Measurements from ENCODE around the gene INSR. TPM values are rescaled to one million over a fixed set of nuclear protein-coding genes. Genes with fewer than 3 reads are reported as not detected.

Gene INSR
- total and polyA plus RNA-seq, 2 donors = 15.3 to 38.6 TPM

DNA sequence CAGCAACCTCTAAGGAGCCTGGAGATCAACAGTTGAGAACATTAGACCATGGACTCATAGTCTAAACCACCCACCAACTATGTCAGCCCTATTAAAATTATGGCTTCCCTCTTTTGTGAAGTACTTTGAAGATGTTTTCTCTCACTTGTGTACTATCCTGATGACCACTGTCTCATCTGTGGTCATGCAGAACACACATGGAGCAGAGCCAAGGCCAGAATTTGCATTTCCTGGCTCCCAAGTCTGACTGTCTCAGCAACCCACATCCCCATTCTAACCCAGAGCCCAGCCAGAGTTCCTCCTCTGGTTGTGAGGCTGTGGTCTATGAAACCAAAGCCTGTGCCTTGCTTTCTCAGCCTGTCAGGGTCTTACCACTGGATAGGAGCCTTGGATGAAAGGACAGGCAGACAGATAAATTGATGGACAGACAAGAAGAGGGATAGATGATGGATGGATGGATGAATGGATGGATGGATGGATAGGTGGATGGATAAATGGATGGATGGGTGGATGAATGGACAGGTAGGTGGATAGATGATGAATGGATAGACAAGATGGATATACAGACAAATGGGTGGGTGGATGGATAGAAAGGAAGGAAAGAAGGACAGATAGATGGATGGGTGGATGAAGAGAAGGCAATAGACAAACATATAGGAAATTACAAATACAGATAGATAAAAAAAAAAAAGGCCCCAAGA is 189.3 kb downstream of the INSR start:
- no peaks in the 10 kb centered on the region for H3K36me3 ChIP-seq (ENCODE audit: insufficient read depth)
- DNase-seq (ENCODE audit: extremely low spot score) = no peak
- H3K4me1 ChIP-seq (ENCODE audit: insufficient read depth) = no peaks in the 10 kb centered on the region
- H3K27ac ChIP-seq (ENCODE audit: low read depth) = no peak overlapping the region
- no peak overlapping the region for H3K4me3 ChIP-seq (ENCODE audit: low read depth, low read length)

DNA sequence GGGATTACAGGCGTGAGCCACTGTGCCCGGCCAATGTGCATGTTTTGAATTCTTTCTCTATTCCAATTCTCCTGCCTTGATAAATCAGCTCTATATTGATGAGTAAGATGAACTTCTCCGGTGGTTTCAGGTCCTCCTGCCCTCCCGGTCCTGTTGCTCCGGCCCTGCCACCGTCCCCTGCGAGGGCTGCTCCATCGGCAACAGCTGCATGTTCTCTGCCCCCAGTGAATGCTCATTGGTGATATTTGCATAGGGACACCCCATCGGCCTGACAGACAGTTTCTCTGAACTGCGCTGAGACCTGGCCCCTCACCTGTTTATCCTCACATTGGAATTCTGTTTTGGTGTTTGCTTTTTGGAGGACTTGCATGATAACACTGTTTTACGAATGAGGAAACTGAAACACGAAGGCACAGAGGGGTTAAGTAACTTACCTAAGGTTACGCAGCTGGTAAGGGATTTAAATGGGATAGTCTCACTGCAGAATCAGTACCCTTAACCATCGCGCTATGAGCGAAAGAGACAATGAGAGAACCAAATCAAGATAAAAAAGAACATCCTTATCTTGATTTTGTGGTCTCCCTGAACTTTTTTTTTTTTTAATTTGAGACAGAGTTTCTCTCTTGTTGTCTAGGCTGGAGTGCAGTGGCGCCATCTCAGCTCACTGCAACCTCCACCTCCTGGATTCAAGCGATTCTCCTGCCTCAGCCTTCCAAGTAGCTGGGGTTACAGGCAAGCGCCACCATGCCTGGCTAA is 192.5 kb downstream of the INSR start:
- Histone ChIP-seq H3K4me1 (ENCODE audit: insufficient read depth) (no peaks in the 10 kb centered on the region), H3K4me3 (ENCODE audit: low read depth, low read length) (no peak overlapping the region), H3K27ac (ENCODE audit: low read depth) (no peak overlapping the region), H3K36me3 (ENCODE audit: insufficient read depth) (no peaks in the 10 kb centered on the region)
- 66% methylated on average over 19 of the region's 19 CpGs for WGBS
- no peak for DNase-seq (ENCODE audit: extremely low spot score)

DNA sequence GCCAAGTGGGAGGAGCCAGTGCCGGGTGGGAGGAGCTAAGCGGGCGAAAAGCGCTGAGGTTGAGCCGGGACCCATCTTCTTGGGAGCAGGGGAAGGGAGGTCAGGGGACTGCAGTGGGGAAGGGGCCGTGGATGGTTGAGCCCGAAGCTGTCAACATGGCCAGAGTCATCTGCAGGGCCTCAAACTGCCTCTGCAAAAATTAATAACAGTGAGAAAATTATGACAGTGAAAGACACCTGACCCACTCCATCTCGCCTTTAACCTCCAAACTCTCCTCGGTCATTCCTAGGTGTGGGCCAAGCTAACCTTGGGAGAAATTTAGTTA is 194.7 kb downstream of the INSR start:
- Histone ChIP-seq H3K36me3 (ENCODE audit: insufficient read depth) (no peaks in the 10 kb centered on the region), H3K4me1 (ENCODE audit: insufficient read depth) (no peaks in the 10 kb centered on the region), H3K4me3 (ENCODE audit: low read depth, low read length) (peak overlapping the region; percentile 45), H3K27ac (ENCODE audit: low read depth) (peak overlapping the region; percentile 86)
- no peak for DNase-seq (ENCODE audit: extremely low spot score)
- WGBS = 10% methylated on average over 9 of the region's 9 CpGs

DNA sequence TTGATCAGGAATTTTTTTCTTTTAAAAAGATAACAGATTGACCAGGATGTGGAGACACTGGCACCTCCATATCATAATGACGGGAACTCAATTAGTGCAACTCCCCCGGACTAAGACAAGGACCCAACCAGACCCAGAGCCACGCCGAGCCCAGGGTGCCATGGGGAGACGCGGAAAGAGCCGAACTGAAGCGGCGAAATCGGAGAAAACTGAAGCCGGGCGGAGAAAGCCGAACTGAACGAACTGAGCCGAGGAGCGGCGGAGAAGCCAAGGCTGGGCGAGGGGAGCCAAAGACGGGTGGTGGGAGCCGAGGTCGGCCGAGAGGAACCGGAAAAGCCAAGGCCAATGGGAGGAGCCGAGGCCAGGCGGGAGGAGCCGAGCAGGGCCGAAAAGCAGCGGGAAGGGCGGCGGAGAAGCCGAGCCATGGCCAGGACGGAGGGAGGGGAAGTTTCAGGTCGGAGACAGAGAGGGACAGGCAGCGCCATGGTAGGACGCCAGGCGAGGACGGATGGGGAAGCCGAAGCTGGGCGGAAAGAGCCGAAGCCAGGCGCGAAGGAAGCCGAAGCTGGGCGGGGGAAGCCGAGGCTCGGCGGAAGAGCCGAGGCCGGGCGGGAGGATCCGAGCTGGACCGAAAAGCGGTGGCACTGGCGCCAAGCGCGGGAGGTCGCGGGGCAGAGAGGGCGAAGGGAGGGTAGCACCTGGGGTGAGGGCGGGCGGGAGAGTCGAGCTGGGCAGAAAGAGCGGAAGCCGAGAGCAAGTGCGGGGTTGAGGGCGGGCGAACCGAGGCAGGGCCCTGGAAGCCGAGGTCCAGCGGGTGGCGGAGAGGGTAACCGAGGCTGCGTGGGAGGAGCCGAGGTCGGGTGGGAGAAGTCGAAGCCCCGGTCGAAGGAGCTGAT is 195.3 kb downstream of the INSR start:
- Histone ChIP-seq H3K4me1 (ENCODE audit: insufficient read depth) (no peaks in the 10 kb centered on the region), H3K27ac (ENCODE audit: low read depth) (peak overlapping the region; percentile 95), H3K36me3 (ENCODE audit: insufficient read depth) (no peaks in the 10 kb centered on the region), H3K4me3 (ENCODE audit: low read depth, low read length) (peak overlapping the region; percentile 45)
- peak; percentile 91 for DNase-seq (ENCODE audit: extremely low spot score)
- under 1% methylated on average over 78 of the region's 78 CpGs for WGBS

DNA sequence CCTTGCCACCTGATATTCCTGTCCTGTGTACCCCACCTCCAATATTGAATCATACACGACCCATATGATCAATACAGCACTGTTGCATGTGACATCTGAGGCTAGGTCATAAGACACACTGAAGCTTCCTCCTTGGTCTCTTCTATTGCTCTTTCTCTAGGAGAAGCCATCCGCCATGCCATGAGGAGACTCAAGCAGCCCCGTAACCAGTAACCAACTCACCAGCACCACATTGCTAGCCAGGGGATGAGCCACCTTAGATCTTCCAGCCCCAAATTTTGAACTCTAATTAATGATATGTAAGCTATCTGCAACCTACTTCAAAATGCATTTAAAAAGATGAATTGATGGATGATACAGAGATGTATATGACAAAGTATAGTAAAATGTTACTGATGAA is 196.1 kb downstream of the INSR start:
- 98% methylated on average over 3 of the region's 3 CpGs for WGBS
- H3K27ac ChIP-seq (ENCODE audit: low read depth) = no peak overlapping the region

DNA sequence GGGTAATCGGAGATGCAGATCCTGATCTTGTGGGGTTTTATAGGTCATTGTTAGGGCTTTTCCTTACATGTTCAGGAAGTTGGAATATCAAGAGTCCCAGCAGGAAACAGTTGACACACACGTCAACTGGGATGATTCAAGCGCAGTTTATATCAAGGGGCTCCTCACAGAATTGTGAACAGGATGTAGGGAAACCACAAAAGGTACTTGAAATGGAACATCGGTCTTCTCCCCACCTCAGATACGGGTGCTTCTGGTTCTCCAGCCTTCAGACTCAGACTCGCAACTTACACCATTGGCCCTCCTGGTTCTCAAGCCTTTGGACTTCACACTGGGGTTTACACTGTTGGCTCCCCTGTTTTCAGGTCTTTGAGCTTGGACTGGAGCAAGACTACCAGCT is 205.2 kb downstream of the INSR start:
- no peaks in the 10 kb centered on the region for H3K4me1 ChIP-seq (ENCODE audit: insufficient read depth)
- 93% methylated on average over 6 of the region's 6 CpGs for WGBS
- H3K4me3 ChIP-seq (ENCODE audit: low read depth, low read length) = no peak overlapping the region
- no peak for DNase-seq (ENCODE audit: extremely low spot score)
- H3K27ac ChIP-seq (ENCODE audit: low read depth) = no peak overlapping the region
- H3K36me3 ChIP-seq (ENCODE audit: insufficient read depth) = peaks cover under 1% of the 10 kb centered on the region

More for the DNA sequence above, 196.1 kb downstream of the INSR start:
- DNase-seq (ENCODE audit: extremely low spot score) = no peak
- Histone ChIP-seq H3K4me3 (ENCODE audit: low read depth, low read length) (no peak overlapping the region), H3K4me1 (ENCODE audit: insufficient read depth) (no peaks in the 10 kb centered on the region), H3K36me3 (ENCODE audit: insufficient read depth) (no peaks in the 10 kb centered on the region)

DNA sequence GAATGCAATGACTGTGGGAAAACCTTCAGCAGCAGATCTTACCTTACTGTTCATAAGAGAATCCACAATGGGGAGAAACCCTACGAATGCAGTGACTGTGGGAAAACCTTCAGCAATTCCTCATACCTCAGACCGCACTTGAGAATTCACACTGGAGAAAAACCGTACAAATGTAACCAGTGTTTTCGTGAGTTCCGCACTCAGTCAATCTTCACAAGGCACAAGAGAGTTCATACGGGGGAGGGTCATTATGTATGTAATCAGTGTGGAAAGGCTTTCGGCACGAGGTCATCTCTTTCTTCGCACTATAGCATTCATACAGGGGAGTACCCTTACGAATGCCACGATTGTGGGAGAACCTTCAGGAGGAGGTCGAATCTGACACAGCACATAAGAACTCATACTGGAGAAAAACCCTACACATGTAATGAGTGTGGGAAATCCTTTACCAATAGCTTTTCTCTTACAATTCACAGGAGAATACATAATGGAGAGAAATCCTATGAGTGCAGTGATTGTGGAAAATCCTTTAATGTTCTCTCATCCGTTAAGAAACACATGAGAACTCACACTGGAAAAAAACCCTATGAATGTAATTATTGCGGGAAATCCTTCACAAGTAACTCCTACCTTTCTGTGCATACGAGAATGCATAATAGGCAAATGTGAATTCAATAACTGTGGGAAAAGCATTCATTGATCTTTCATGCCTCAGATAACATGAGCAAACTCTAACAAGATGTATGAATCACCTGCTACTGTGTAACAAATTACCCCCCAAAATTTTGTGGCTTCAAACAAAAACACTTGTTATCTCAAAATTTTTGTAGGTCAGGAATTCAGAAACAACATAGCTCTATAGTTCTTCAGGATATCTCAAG is 210.9 kb downstream of the INSR start:
- DNase-seq (ENCODE audit: extremely low spot score) = no peak
- H3K4me3 ChIP-seq (ENCODE audit: low read depth, low read length) = no peak overlapping the region
- H3K27ac ChIP-seq (ENCODE audit: low read depth) = no peak overlapping the region
- H3K36me3 ChIP-seq (ENCODE audit: insufficient read depth) = peaks cover 39% of the 10 kb centered on the region
- 98% methylated on average over 15 of the region's 15 CpGs for WGBS
- no peaks in the 10 kb centered on the region for H3K4me1 ChIP-seq (ENCODE audit: insufficient read depth)

DNA sequence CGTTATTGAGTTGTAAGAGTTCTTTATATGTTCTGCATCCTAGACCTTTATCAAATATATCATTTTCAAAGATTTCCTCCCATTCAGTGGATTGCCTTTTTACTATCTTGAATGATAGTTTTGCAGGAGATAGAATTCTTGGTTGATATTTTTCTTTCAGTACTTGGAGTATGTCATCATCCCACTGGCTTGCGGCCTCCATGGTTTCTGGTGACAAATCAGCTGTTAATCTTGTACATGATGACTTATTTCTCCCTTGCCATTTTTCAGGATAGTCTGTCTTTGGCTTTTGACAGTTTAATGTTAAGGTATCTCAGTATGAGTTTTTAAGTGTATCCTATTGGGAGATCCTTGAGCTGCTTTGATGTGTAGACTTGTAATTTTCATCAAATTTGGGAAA is 216.2 kb downstream of the INSR start:
- Histone ChIP-seq H3K4me1 (ENCODE audit: insufficient read depth) (no peaks in the 10 kb centered on the region), H3K36me3 (ENCODE audit: insufficient read depth) (peaks cover 55% of the 10 kb centered on the region), H3K27ac (ENCODE audit: low read depth) (no peak overlapping the region), H3K4me3 (ENCODE audit: low read depth, low read length) (no peak overlapping the region)
- no peak for DNase-seq (ENCODE audit: extremely low spot score)
- WGBS = 97% methylated on average over 2 of the region's 2 CpGs

DNA sequence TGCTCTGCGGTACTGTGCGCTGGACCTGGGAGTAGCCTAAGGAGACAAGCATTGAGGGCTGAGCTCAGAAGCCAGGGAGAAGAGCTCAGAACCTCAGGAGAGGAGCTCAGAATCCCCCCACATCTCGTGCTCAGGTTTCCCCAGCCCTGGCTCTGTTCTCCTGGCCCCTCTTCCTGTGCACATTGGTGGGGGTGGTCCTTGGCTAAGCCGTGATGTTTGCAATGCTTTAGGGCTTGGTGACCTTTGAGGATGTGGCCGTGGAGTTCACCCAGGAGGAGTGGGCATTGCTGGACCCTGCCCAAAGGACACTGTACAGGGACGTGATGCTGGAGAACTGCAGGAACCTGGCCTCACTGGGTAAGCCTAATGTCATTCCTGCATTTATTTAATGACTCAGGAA is 218.1 kb downstream of the INSR start:
- no peak for DNase-seq (ENCODE audit: extremely low spot score)
- Histone ChIP-seq H3K4me3 (ENCODE audit: low read depth, low read length) (no peak overlapping the region), H3K36me3 (ENCODE audit: insufficient read depth) (peaks cover 52% of the 10 kb centered on the region), H3K27ac (ENCODE audit: low read depth) (no peak overlapping the region), H3K4me1 (ENCODE audit: insufficient read depth) (no peaks in the 10 kb centered on the region)
- 97% methylated on average over 6 of the region's 6 CpGs for WGBS

DNA sequence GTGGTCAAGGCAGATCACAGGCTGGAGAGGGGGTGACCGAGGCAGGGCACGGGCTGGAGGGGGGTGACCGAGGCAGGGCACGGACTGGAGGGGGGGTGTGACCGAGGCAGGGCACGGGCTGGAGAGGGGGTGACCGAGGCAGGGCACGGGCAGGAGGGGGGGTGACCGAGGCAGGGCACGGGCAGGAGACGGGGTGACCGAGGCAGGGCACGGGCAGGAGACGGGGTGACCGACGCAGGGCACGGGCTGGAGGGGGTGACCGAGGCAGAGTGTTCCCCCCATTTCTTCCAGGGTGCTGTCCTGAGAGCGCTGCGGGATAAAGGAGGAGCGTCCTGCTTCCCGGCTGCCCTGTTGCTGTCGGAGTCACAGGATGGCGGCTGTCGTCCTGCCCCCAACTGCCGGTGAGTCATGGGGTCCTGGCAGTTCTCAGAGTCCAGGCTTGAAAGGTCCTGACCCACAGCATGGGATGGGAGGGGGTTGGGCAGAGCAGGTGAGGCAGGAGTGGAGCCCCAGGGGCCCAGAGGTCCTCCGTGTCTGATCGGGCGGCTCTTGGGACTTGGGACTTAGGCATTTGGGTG is 219.4 kb downstream of the INSR start:
- no peak overlapping the region for H3K4me3 ChIP-seq (ENCODE audit: low read depth, low read length)
- H3K36me3 ChIP-seq (ENCODE audit: insufficient read depth) = peaks cover 43% of the 10 kb centered on the region
- no peak overlapping the region for H3K27ac ChIP-seq (ENCODE audit: low read depth)
- no peaks in the 10 kb centered on the region for H3K4me1 ChIP-seq (ENCODE audit: insufficient read depth)
- DNase-seq (ENCODE audit: extremely low spot score) = no peak
- 98% methylated on average over 29 of the region's 29 CpGs for WGBS

DNA sequence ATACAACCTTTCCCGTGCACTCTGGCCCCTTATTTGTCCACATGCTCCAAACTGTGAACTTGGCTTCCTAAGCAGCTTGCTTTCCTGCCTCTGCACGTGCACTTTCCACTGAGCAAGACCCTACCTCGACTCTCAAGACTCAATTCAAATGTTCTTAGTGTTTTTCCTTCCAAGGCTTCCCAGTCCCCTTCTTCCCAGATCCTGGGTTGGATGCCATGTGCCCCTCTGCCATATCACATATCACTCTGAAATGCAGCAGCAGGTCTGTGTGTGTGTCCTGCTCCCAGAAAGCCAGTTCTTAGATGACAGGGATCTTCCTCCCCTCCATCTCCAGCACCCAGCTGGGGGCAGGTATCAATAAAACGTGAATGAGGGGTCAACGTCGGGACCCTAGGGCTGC is 221.7 kb downstream of the INSR start:
- Histone ChIP-seq H3K4me1 (ENCODE audit: insufficient read depth) (no peaks in the 10 kb centered on the region), H3K27ac (ENCODE audit: low read depth) (no peak overlapping the region), H3K4me3 (ENCODE audit: low read depth, low read length) (no peak overlapping the region), H3K36me3 (ENCODE audit: insufficient read depth) (peaks cover 35% of the 10 kb centered on the region)
- DNase-seq (ENCODE audit: extremely low spot score) = no peak
- WGBS = 93% methylated on average over 6 of the region's 6 CpGs

DNA sequence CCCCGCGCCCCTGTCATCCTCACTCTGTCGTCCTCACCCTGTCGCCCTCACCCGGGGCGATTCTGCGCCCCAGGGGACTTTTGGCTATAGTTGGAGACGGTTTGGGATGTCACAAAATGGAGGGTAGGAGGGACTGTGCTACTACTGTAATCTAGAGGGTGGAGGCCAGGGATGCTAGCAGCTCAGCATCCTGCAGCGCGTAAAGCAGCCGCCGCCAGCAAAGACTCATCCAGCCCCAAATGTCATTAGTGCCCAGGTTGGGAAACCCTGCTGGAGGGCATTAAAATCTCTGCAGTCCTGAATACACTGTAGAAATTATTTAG is 224.3 kb downstream of the INSR start:
- H3K36me3 ChIP-seq (ENCODE audit: insufficient read depth) = peaks cover 16% of the 10 kb centered on the region
- WGBS = under 1% methylated on average over 12 of the region's 12 CpGs
- H3K4me1 ChIP-seq (ENCODE audit: insufficient read depth) = no peaks in the 10 kb centered on the region
- H3K27ac ChIP-seq (ENCODE audit: low read depth) = peak overlapping the region; percentile 15
- no peak for DNase-seq (ENCODE audit: extremely low spot score)
- peak overlapping the region; percentile 97 for H3K4me3 ChIP-seq (ENCODE audit: low read depth, low read length)
